Psoas muscle (tissue), 8 donors: ENCODE measurements around the gene STK36. TPM values are rescaled to one million over a fixed set of nuclear protein-coding genes. Genes with fewer than 3 reads are reported as not detected.
A peak's percentile ranks its signal among the peaks of the same experiment; 100 is the strongest.

Source experiments
- ATAC-seq, 4 donors: fragments of 200-7000 bp; cut with Tn5 transposase; one replicate each; pipeline ENCODE4 v1.9.1; 2020; ENCODE audit warnings: moderate library complexity in 3 of 4, mild to moderate bottlenecking in 2 of 4
- DNase-seq, 2 donors: peaks; one replicate each; pipeline ENCODE4 v3.0.0-alpha.2; 2020
- H3K27ac ChIP-seq: fragments of 200-600 bp; one replicate; pipeline ENCODE4 v1.8.0; 2022
- H3K27me3 ChIP-seq, 3 donors: fragments of 200-600 bp in 1 of 3; one replicate each; pipeline versions ENCODE4 v1.6.1 to v1.8.0; 2013 to 2022; ENCODE audit warnings: low read length in 2 of 3, mild to moderate bottlenecking in 2 of 3, moderate library complexity in 1 of 3; ENCODE audit not compliant: insufficient read depth in 3 of 3
- H3K36me3 ChIP-seq, 2 donors: fragments of 200-600 bp in 1 of 2; one replicate each; pipeline versions ENCODE4 v1.6.1 to v1.8.0; 2013 to 2022; ENCODE audit warnings: low read depth in 1 of 2, mild to moderate bottlenecking in 1 of 2, moderate library complexity in 1 of 2; ENCODE audit not compliant: insufficient read depth in 1 of 2
- H3K4me1 ChIP-seq: fragments of 200-600 bp; one replicate; pipeline ENCODE4 v1.8.0; 2022
- H3K4me3 ChIP-seq: fragments of 200-600 bp; one replicate; pipeline ENCODE4 v1.8.0; 2022; ENCODE audit warnings: mild to moderate bottlenecking
- H3K9me3 ChIP-seq: fragments of 200-600 bp; one replicate; pipeline ENCODE4 v1.8.0; 2022
- CTCF ChIP-seq: fragments of 200-600 bp; IDR thresholded peaks from one replicate; pipeline ENCODE4 v1.8.0; 2022; ENCODE audit warnings: antibody characterized with exemption
- WGBS, 3 donors: extraction: QIAGEN DNeasy Blood & Tissue Kit; methylation state at CpG; one replicate each; pipeline versions ENCODE4 v1.1.6 to v1.1.7; 2013; 5-methylcytosine and 5-hydroxymethylcytosine counted together
- intact Hi-C, 2 donors: fragments of 100-400 bp; cut with DNase I; formaldehyde crosslinking; loops; one replicate each; pipeline versions ENCODE4 v1.11.0 to v1.14.2; 2022
- polyA plus RNA-seq, 3 donors: library from polyadenylated mRNA; stranded (reverse); fragments of 200-250 nt; gene quantifications; one replicate each; pipeline ENCODE4 v1.2.3, GENCODE V29; 2013
- total RNA-seq, 4 donors: library from RNA; stranded (reverse); fragmentation: NEBNext Ultra II Directional in 2 of 4; extraction: Animal tissue kit (Norgen Biotek cat#: 25700) in 2 of 4; gene quantifications; one replicate each; pipeline versions ENCODE4 v1.2.1 to v1.2.4, GENCODE V29; 2021 to 2023
- donor health status: healthy with polysubstance abuse.
- donor health status: DM: no; HTN: no; CAD: no; lungs with moderate emphysema.
- donor health status: Bipolar disorder and iron deficiency.
- donor health status: healthy.
- donor health status: DM: yes; HTN: yes; CAD: no.
- donor health status: DM: no; HTN: no; CAD: no.
- donor health status: DM: no; HTN: no; CAD: no.
- donor health status: DM: yes; HTN: yes; CAD: no.

STK36 gene
- total and polyA plus RNA-seq, 7 donors = 3.7 to 11.3 (median 7.3) TPM

- no peaks in the 10 kb centered on the region for H3K27me3 ChIP-seq
- H3K27ac ChIP-seq = no peak overlapping the region
- intact Hi-C loops = no loop called here
- no peaks in the 10 kb centered on the region for H3K36me3 ChIP-seq
- no peak for TF ChIP-seq CTCF
- no peak for DNase-seq
- WGBS, 3 donors = 98 to 100% (median 98%) methylated on average over 6 of the region's 6 CpGs
- peaks cover 11% of the 10 kb centered on the region for H3K9me3 ChIP-seq
- H3K4me1 ChIP-seq = no peaks in the 10 kb centered on the region
- no peak overlapping the region for H3K4me3 ChIP-seq
- no peak for ATAC-seq
These were observed 54.2 kb downstream of the STK36 start for GRCh38 chr2:218726004-218726574.

- Histone ChIP-seq H3K36me3 (no peaks in the 10 kb centered on the region), H3K9me3 (peaks cover 11% of the 10 kb centered on the region), H3K4me3 (no peak overlapping the region), H3K27ac (no peak overlapping the region), H3K27me3 (no peaks in the 10 kb centered on the region), H3K4me1 (peaks cover 11% of the 10 kb centered on the region)
- intact Hi-C loops = loop anchor here in 1 of 2 donors (2.0 kb wide), 1 partner anchor 121 kb away; no protein-coding TSS in a partner anchor
- WGBS, 3 donors = 70 to 96% (median 92%) methylated on average over 6 of the region's 6 CpGs
- ATAC-seq = peak in 2 of 4 donors; percentile 54 to 74
- no peak for DNase-seq
- TF ChIP-seq CTCF = peak; percentile 47
These were observed 55.7 kb downstream of the STK36 start for GRCh38 chr2:218727502-218728165.

- DNase-seq = no peak
- Histone ChIP-seq H3K4me3 (no peak overlapping the region), H3K9me3 (peaks cover 11% of the 10 kb centered on the region), H3K4me1 (peaks cover 23% of the 10 kb centered on the region), H3K27ac (no peak overlapping the region), H3K36me3 (no peaks in the 10 kb centered on the region), H3K27me3 (no peaks in the 10 kb centered on the region)
- no peak for ATAC-seq
- WGBS, 3 donors = 96 to 100% (median 97%) methylated on average over 3 of the region's 3 CpGs
- TF ChIP-seq CTCF = no peak
- intact Hi-C loops = loop anchor here (1.0 to 2.0 kb wide), 2 partner anchors 118 to 119 kb away; no protein-coding TSS in a partner anchor
These were observed 57.8 kb downstream of the STK36 start for GRCh38 chr2:218729640-218730039.

- intact Hi-C loops = no loop called here
- H3K4me3 ChIP-seq = no peak overlapping the region
- no peak for TF ChIP-seq CTCF
- DNase-seq = no peak
- peaks cover 23% of the 10 kb centered on the region for H3K4me1 ChIP-seq
- H3K27ac ChIP-seq = peak overlapping the region; percentile 47
- H3K27me3 ChIP-seq = no peaks in the 10 kb centered on the region
- ATAC-seq = no peak
- H3K36me3 ChIP-seq = no peaks in the 10 kb centered on the region
- WGBS, 3 donors = 93 to 98% (median 97%) methylated on average over 5 of the region's 5 CpGs
- H3K9me3 ChIP-seq = peaks cover under 1% of the 10 kb centered on the region
These were observed 60.3 kb downstream of the STK36 start for GRCh38 chr2:218732052-218732760.
